Astrocyte (in vitro differentiated cells and primary cell): Measurements from ENCODE around the gene FBXW2.

ENCODE experiments used
- CTCF ChIP-seq: IDR thresholded peaks from 2 replicates; pipeline ENCODE4 v1.5.1; 2011; ENCODE audit warnings: low read depth, mild to moderate bottlenecking, inconsistent platforms, low read length, moderate library complexity; ENCODE audit not compliant: insufficient read depth
- EZH2 ChIP-seq: IDR thresholded peaks from 2 replicates; pipeline ENCODE4 v1.6.1; 2012; ENCODE audit warnings: mild to moderate bottlenecking, low read length, inconsistent platforms; ENCODE audit not compliant: insufficient read depth

- TF ChIP-seq CTCF (no peak), EZH2 (no peak)
Measured at GRCh38 chr9:120787933-120788332, 5.3 kb downstream of the FBXW2 start.
